Neuronal stem cell (in vitro differentiated cells): ENCODE measurements around the gene NFAM1.

Experiments
- DNase-seq: peaks from one replicate; pipeline ENCODE4 v3.0.0-alpha.2; 2013; ENCODE audit warnings: low spot score
- H2AFZ ChIP-seq: one replicate; pipeline ENCODE4 v1.6.1; 2013; ENCODE audit warnings: mild to moderate bottlenecking, low read length, inconsistent platforms
- H2AK5ac ChIP-seq: 2 replicates; pipeline ENCODE4 v1.6.1; 2013; ENCODE audit warnings: low read depth, mild to moderate bottlenecking, inconsistent platforms, low read length, moderate library complexity, mixed read lengths
- H2BK120ac ChIP-seq: 2 replicates; pipeline ENCODE4 v1.6.1; 2013; ENCODE audit warnings: low read depth, mild to moderate bottlenecking, inconsistent platforms, low read length, moderate library complexity, mixed read lengths
- H2BK12ac ChIP-seq: one replicate; pipeline ENCODE4 v1.6.1; 2013; ENCODE audit warnings: low read length, inconsistent platforms
- H2BK15ac ChIP-seq: 2 replicates; pipeline ENCODE4 v1.6.1; 2013; ENCODE audit warnings: mild to moderate bottlenecking, low read length, inconsistent platforms, mixed read lengths
- H2BK5ac ChIP-seq: one replicate; pipeline ENCODE4 v1.6.1; 2013; ENCODE audit warnings: inconsistent platforms, mild to moderate bottlenecking, low read length, moderate library complexity
- H3K14ac ChIP-seq: one replicate; pipeline ENCODE4 v1.6.1; 2013; ENCODE audit warnings: low read length, inconsistent platforms
- H3K18ac ChIP-seq: 2 replicates; pipeline ENCODE4 v1.6.1; 2013; ENCODE audit warnings: low read length, inconsistent platforms
- H3K23ac ChIP-seq: 2 replicates; pipeline ENCODE4 v1.6.1; 2013; ENCODE audit warnings: low read depth, mild to moderate bottlenecking, mixed read lengths, low read length, inconsistent platforms; ENCODE audit not compliant: poor library complexity
- H3K27ac ChIP-seq: replicated peaks from 3 replicates; pipeline ENCODE4 v1.5.1; 2013; ENCODE audit warnings: low read length, inconsistent platforms
- H3K27me3 ChIP-seq, 3 experiments: 2 replicates each; pipeline ENCODE4 v1.6.1; 2013; ENCODE audit warnings: low read length in 3 of 3, mild to moderate bottlenecking in 2 of 3, inconsistent platforms in 1 of 3, low read depth in 1 of 3, mixed read lengths in 1 of 3, moderate library complexity in 1 of 3; ENCODE audit not compliant: control insufficient read depth in 3 of 3, insufficient read depth in 3 of 3
- H3K36me3 ChIP-seq, 2 donors: replicated peaks in 1 of 2; 2 replicates each; pipeline ENCODE4 v1.6.1; 2013; ENCODE audit warnings: low read length in 2 of 2; ENCODE audit not compliant: control insufficient read depth in 2 of 2, insufficient read depth in 2 of 2
- H3K4ac ChIP-seq: 2 replicates; pipeline ENCODE4 v1.6.1; 2013; ENCODE audit warnings: inconsistent platforms, mild to moderate bottlenecking, low read length, moderate library complexity
- H3K4me1 ChIP-seq, 2 donors: 1 replicate in 1 of 2; 2 replicates in 1 of 2; pipeline ENCODE4 v1.6.1; 2013; ENCODE audit warnings: low read length in 2 of 2, low read depth in 1 of 2; ENCODE audit not compliant: control insufficient read depth in 2 of 2, insufficient read depth in 1 of 2
- H3K4me2 ChIP-seq: one replicate; pipeline ENCODE4 v1.6.1; 2013; ENCODE audit warnings: mild to moderate bottlenecking, low read length, inconsistent platforms; ENCODE audit not compliant: insufficient read depth, poor library complexity, severe bottlenecking
- H3K4me3 ChIP-seq, 2 donors: 2 replicates each; pipeline ENCODE4 v1.5.1; 2013; ENCODE audit warnings: low read length in 2 of 2, mild to moderate bottlenecking in 2 of 2, inconsistent platforms in 1 of 2, moderate library complexity in 1 of 2
- H3K79me1 ChIP-seq: one replicate; pipeline ENCODE4 v1.6.1; 2013; ENCODE audit warnings: low read depth, mild to moderate bottlenecking, inconsistent platforms, low read length, moderate library complexity
- H3K9ac ChIP-seq: one replicate; pipeline ENCODE4 v1.6.1; 2013; ENCODE audit warnings: mild to moderate bottlenecking, low read depth, low read length, inconsistent platforms; ENCODE audit not compliant: poor library complexity
- H3K9me3 ChIP-seq, 2 donors: replicated peaks in 1 of 2; 2 replicates each; pipeline versions ENCODE3 to v1.6.1; 2013; ENCODE audit warnings: low read length in 2 of 2, mild to moderate bottlenecking in 2 of 2, inconsistent platforms in 1 of 2, low read depth in 1 of 2, mixed read lengths in 1 of 2, moderate library complexity in 1 of 2; ENCODE audit not compliant: control insufficient read depth in 2 of 2, insufficient read depth in 1 of 2
- H4K8ac ChIP-seq: one replicate; pipeline ENCODE4 v1.6.1; 2013; ENCODE audit warnings: low read depth, mild to moderate bottlenecking, inconsistent platforms, low read length, moderate library complexity
- H4K91ac ChIP-seq: one replicate; pipeline ENCODE4 v1.6.1; 2013; ENCODE audit warnings: low read length, low read depth, mild to moderate bottlenecking, inconsistent platforms; ENCODE audit not compliant: poor library complexity
- WGBS, 2 donors: extraction: QIAGEN DNeasy Blood & Tissue Kit; methylation state at CpG; one replicate each; pipeline ENCODE4 v1.1.7; 2013; ENCODE audit warnings: missing lambda C conversion rate in 2 of 2, mixed read lengths in 1 of 2; ENCODE audit not compliant: insufficient read length in 2 of 2, insufficient replicate concordance in 1 of 2; ENCODE audit errors: extremely low coverage in 2 of 2; 5-methylcytosine and 5-hydroxymethylcytosine counted together

The NFAM1 gene

GRCh38 chr22:42443240-42444076 lies 11.3 kb upstream of the NFAM1 start:
- Histone ChIP-seq H4K8ac (no peak overlapping the region), H3K4me2 (peak overlapping the region; percentile 77), H2BK120ac (no peak overlapping the region), H2BK15ac (peak overlapping the region; percentile 29), H3K36me3 (no peaks in the 10 kb centered on the region), H3K27ac (no peak overlapping the region), H3K79me1 (no peaks in the 10 kb centered on the region), H3K27me3 (peaks cover 0 to 24% (median 0%) of the 10 kb centered on the region in 3 experiments), H4K91ac (no peak overlapping the region), H2AFZ (peak overlapping the region; percentile 88), H3K18ac (no peak overlapping the region), H3K23ac (no peak overlapping the region), H2BK12ac (no peak overlapping the region), H2AK5ac (no peak overlapping the region), H3K4me1 (peaks cover 6% of the 10 kb centered on the region in 2 donors), H3K4ac (no peak overlapping the region), H3K4me3 (peak overlapping the region in 1 of 2 donors; percentile 38), H3K9ac (no peak overlapping the region), H2BK5ac (no peak overlapping the region), H3K9me3 (no peaks in the 10 kb centered on the region), H3K14ac (no peak overlapping the region)
- no CpG with 5 or more reads among the region's 6 CpGs for WGBS, 2 donors
- DNase-seq, result no peak

DNA sequence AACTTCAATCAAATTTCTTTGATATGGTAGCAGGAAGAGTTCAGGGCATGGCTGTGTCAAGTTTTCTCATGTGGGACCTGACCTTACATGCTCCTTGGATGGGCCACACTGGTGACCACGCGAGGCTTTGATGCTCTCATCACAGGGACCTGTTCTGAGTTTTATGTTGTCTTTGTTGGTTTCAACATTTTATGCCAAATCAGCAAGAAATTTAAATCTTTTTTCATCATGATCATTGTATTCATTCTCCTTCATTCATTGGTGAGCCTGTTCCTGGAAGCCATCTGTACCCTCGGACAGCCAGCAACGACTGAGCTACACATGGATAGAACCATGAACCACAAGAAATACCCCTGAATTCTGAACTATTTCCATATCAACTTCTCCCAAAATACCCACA lies 10.5 kb upstream of the NFAM1 start:
- Histone ChIP-seq H3K14ac (no peak overlapping the region), H3K9ac (no peak overlapping the region), H2BK15ac (no peak overlapping the region), H4K91ac (no peak overlapping the region), H3K18ac (no peak overlapping the region), H2AK5ac (no peak overlapping the region), H3K4me1 (peaks cover 9 to 10% of the 10 kb centered on the region in 2 donors), H3K4ac (no peak overlapping the region), H3K79me1 (no peaks in the 10 kb centered on the region), H3K4me3 (no peak overlapping the region), H2BK12ac (no peak overlapping the region), H4K8ac (no peak overlapping the region), H2BK120ac (no peak overlapping the region), H2BK5ac (no peak overlapping the region), H2AFZ (no peak overlapping the region), H3K27me3 (peaks cover 0 to 27% (median 0%) of the 10 kb centered on the region in 3 experiments), H3K36me3 (no peaks in the 10 kb centered on the region), H3K9me3 (no peaks in the 10 kb centered on the region), H3K4me2 (no peak overlapping the region), H3K23ac (no peak overlapping the region), H3K27ac (no peak overlapping the region)
- WGBS, 2 donors, result no CpG with 5 or more reads among the region's 4 CpGs
- DNase-seq, result no peak

DNA sequence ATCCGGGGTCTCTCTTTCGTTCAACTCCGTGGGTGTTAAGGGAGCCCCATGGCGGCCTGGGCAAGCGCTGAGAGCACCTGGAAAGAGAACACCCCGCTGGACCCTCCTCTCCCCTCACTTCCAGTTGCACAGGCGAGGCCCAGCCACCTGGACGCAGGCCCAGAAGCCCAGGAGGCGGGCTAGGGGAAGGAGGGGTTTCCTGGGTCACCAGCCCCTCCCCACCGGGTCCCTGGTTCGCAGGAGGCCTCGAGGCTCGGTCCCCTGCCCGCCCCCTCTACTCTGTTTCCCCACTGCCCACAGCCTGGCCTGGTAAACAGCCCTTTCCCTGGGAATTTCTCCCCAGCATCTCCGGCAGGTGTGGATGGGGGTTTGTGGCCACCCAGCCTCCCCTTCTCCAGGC lies 8.5 kb upstream of the NFAM1 start:
- DNase-seq, result no peak
- no CpG with 5 or more reads among the region's 15 CpGs for WGBS, 2 donors
- Histone ChIP-seq H4K91ac (no peak overlapping the region), H2AFZ (no peak overlapping the region), H3K4me3 (no peak overlapping the region), H3K9ac (no peak overlapping the region), H3K27me3 (peaks cover 0 to 28% (median 0%) of the 10 kb centered on the region in 3 experiments), H3K9me3 (no peaks in the 10 kb centered on the region), H2BK12ac (no peak overlapping the region), H3K27ac (no peak overlapping the region), H2BK15ac (peak overlapping the region; percentile 76), H3K23ac (no peak overlapping the region), H3K4me2 (no peak overlapping the region), H2AK5ac (peak overlapping the region; percentile 91), H3K79me1 (no peaks in the 10 kb centered on the region), H3K4ac (no peak overlapping the region), H2BK5ac (no peak overlapping the region), H2BK120ac (peak overlapping the region; percentile 21), H3K18ac (peak overlapping the region; percentile 74), H3K36me3 (no peaks in the 10 kb centered on the region), H3K4me1 (peaks cover 11 to 14% of the 10 kb centered on the region in 2 donors), H3K14ac (no peak overlapping the region), H4K8ac (no peak overlapping the region)

DNA sequence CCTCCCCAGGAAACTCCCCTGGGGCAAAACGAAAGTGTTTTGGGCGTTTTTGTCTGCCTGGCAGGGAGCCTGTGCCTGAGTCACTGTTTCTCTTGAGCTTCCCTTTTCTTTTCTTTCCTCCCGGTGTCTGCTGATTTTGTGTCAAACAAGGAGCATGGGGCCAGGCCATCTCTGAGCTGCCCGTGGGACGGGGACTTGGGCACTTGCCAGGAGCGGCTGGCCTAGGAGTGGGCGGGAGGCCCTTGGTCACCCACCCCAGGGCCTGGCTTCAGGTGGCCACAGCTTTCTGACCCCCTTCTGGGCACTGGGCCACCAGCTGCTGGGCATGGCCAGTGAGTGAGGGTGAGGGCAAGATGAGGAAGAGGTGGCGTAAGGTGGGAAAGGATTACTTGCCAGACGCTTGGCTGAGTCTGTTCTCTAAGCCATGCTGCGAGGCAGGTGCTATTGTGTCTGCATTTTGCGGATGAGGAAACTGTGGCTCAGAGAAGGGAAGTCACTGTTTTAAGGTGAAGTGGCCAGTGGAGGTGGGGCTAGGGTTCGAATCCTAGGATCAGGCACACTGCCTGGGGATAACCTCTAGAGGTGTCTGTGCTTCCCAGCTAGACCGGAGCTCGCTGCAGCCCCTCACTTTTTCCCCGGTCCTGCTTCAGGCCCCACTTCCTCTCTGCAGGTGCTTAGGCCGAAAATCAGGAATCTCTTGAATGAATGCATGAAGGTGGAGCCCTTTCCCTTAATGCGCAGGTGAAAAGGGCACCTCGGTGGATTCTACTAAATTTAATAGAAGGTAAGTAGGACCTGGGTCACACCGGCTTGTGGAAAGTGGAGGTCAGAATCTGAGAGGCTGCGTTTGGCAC lies 7.8 kb upstream of the NFAM1 start:
- Histone ChIP-seq H3K9me3 (no peaks in the 10 kb centered on the region), H3K36me3 (no peaks in the 10 kb centered on the region), H3K4ac (no peak overlapping the region), H3K4me1 (peaks cover 11 to 14% of the 10 kb centered on the region in 2 donors), H2AFZ (peak overlapping the region; percentile 28), H2BK5ac (no peak overlapping the region), H3K4me3 (no peak overlapping the region), H4K91ac (no peak overlapping the region), H3K14ac (no peak overlapping the region), H3K9ac (no peak overlapping the region), H2BK120ac (no peak overlapping the region), H3K23ac (no peak overlapping the region), H3K18ac (peak overlapping the region; percentile 44), H2BK15ac (no peak overlapping the region), H2AK5ac (peak overlapping the region; percentile 72), H3K27ac (no peak overlapping the region), H4K8ac (no peak overlapping the region), H3K27me3 (peaks cover 0 to 28% (median 0%) of the 10 kb centered on the region in 3 experiments), H3K79me1 (no peaks in the 10 kb centered on the region), H2BK12ac (no peak overlapping the region), H3K4me2 (no peak overlapping the region)
- no CpG with 5 or more reads among the region's 20 CpGs for WGBS, 2 donors
- DNase-seq, result no peak
